GM18873 (cell line): ENCODE data around the gene HYCC1.
"Not testable (repeated sequence)": the region's sequence is repeated elsewhere in the genome, so short reads cannot be mapped to it uniquely, and the experiment has no call there.

Experiments used
- ATAC-seq: cut with Tn5 transposase; IDR thresholded peaks from one replicate; pipeline ENCODE4 v1.9.1; 2021; ENCODE audit warnings: mild to moderate bottlenecking, moderate library complexity, moderate number of reproducible peaks; ENCODE audit not compliant: unreplicated experiment, low FRiP score

Gene HYCC1

DNA sequence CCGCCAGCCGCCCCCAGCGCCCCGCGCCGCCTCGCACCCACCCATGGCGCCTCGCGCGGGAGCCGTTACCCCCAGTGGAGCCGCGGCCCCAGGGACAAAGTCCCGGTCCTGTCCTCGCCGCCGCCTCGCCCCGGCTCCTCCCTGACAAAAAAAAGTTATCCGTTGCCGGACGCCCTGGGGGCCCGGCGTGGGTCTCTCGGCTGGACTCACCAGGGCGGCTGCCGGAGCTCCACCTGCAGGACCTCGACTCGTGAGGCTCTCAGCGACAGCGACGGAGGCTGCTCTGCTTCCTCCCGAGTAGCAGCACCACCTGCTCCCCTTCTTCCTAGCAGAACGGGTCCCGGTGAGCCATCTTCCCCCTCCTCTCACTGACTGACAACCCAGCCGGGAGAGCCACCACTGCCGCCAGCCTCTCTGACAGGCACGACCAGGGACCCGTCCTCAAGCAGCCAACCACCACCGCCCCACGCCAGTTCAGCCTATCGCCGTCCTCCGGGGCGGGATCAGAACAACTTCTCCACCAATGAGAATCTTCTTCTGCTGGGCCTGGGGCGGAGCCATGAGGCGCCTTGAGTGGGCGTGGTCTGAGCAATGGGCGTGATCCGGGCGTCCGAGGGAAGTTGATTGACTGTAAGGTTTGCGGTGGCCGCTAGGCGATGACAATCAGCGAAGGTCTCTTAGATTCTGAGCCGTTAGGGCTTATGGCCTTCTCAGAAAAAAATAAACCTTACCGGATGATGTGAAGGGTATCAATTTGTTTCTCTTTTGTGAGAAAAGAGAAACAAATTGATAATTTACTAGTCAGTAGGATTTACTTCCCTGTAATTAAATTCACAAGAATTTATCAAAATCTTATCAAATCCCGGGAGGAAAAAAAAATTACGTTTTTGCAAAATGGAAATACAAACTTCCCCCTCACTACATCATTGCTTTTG, at the start of gene HYCC1:
HYCC1 (minus strand) TSS at position 416 of the 935 bp plus-strand sequence. CDS start 23,019 bp downstream, outside the sequence.
- ATAC-seq: peak; percentile 97

DNA sequence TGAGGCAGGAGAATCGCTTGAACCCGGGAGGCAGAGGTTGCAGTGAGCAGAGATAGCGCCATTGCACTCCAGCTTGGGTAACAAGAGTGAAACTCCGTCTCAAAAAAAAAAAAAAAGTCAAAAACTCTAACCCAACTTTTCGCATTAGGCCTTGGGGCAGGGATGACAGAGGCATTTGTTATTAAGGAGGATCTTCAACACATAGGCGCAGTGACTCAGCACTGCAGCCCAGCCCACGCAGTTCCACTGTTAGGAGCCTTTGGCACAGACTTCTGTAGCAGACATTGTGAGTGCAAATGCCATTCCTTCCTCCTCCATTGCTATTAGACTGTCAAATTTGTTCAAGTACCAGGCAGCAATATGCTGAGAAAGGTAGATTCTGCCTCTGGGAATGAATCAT, 48.5 kb upstream of the HYCC1 start:
- ATAC-seq: no peak

DNA sequence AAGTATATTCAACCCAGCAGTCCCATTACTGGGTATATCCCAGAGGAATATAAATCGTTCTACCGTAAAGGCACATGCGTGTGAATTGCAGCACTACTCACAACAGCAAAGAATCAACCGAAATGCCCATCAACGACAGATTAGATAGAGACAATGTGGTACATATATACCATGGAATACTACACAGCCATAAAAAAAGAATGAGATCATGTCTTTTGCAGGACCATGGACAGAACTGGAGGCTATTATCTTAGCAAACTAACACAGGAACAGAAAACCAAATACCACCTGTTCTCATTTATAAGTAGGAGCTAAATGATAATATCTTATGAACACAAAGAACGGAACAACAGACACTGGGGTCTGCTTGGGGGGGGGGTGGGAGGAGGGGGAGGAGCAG, 47.4 kb upstream of the HYCC1 start:
- no peak for ATAC-seq

DNA sequence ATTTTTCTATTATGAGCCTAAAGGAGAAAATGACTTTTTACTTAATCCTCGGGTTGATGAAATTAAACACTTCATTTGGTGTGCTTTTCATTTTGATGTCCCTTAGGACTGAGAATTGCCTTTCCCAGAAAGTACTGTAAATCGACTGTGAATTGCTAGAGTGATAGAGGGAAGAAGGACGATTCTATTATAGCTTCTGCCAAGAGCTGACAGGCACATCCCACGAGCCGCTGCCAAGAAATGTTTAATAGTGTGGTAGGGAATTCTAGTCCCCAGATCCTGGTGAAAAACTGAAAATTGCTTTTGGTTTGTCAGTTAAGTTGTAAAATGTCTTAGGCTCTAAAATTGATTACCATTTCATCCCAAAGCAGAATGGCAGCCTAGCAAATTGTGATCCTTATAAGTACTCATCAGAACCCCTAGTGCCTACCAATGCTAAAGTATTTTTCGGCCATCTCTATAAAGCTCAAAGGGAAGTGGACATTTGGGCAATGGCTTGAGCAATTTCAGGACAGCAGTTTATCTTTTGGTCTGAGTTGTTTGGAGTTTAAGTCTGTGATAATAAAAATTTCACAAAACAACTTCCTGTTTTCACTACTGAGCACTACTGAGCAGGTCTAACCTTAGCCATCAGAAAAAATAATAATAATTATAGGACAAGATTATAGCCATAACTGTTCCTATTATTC, 44.6 kb upstream of the HYCC1 start:
- ATAC-seq: no peak

DNA sequence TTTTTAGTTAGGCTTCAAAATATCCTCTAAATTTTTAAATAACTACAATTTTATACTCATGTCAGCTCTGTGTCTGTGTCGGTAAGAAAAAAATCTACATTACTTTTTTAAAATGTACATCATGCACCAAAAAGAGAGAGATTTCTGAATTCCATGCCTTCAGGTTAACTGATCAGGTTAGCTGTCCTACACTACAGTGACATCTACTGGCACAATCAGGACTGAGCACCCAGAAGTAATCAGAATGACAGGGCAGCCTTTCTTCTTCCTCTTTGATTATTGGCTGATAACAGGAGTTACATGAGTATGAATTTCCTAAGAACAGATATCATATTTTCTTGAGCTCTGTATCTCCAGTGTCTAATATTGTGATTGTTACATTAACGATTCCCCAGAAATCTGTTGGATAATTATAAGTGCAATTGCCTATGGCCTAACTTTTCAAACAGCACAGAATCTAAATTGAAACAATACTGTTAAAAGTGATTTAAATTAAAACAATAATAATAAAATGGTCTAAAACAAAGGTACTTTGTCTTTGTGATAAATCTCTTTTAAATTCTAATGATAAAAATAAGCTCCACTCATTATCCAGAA, 41.8 kb upstream of the HYCC1 start:
- no peak for ATAC-seq

DNA sequence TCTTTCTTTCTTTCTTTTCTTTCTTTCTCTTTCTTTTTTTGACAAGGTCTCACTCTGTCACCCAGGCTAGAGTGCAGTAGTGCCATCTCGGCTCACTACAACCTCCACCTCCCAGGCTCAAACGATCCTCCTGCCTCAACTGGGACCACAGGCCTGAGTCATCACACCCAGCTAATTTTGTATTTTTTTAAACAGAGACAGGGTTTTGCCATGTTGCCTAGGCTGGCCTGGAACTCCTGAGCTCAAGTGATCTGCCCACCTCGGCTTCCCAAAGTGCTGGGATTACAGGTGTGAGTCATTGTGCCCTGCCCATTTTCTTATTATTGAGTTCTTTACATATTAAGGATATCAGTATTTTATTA, 37.2 kb upstream of the HYCC1 start:
- ATAC-seq: not testable (repeated sequence)

DNA sequence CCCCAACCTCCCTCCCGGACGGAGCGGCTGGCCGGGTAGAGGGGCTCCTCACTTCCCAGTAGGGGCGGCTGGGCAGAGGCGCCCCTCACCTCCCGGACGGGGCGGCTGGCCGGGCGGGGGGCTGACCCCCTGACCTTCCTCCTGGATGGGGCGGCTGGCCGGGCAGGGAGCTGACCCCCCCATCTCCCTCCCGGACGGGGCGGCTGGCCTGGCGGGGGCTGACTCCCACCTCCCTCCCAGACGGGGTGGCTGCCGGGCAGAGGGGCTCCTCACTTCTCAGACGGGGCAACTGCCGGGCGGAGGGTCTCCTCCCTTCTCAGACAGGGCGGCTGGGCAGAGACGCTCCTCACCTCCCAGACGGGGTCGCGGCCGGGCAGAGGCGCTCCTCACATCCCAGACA, 32.4 kb upstream of the HYCC1 start:
- ATAC-seq: not testable (repeated sequence)

DNA sequence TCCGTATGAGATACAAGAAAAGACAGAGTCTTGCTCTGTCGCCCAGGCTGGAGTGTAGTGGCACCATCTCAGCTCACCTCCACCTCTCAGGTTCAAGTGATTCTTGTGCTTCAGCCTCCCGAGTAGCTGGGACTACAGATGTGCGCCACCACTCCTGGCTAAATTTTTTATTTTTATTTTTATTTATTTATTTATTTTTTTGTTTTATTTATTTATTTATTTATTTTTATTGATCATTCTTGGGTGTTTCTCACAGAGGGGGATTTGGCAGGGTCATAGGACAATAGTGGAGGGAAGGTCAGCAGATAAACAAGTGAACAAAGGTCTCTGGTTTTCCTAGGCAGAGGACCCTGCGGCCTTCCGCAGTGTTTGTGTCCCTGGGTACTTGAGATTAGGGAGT, 31.2 kb upstream of the HYCC1 start:
- ATAC-seq: not testable (repeated sequence)

DNA sequence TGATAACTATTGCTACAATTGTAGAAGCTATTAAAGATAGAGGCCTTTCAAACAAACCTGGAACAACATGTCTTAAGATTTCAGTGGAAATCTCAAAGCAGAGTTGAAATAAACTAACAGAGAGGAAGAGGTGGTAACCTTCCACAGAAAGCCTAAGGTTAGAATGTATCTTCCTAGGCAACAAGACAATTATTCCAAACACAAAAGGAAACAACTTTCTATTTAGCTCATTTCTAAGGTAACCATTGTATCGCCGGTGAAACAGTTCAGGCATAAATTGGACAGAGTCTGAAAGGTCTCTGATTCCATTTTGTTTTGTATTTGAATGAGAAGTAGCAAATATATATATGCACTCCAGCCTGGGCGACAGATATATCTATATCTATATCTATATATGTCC, 30.7 kb upstream of the HYCC1 start:
- no peak for ATAC-seq

DNA sequence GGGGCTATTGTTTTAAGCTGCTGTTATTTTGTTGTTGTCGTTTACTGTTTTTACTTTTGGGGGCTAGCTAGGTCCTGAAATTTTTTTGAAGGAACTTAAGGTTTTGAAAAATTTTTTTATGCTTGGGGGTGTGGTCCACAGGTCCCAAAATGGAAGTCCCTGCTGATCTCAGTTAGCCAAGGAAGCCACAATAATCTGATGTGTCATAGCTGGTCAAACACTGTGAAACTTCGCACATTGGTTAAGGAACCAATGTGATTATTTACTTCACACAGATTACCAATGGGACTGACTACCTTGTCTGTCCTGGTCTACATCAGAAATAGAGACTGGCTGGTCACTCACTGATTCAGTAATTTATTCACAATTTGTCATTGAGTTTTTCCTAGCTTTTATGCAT, 29.5 kb upstream of the HYCC1 start:
- no peak for ATAC-seq

DNA sequence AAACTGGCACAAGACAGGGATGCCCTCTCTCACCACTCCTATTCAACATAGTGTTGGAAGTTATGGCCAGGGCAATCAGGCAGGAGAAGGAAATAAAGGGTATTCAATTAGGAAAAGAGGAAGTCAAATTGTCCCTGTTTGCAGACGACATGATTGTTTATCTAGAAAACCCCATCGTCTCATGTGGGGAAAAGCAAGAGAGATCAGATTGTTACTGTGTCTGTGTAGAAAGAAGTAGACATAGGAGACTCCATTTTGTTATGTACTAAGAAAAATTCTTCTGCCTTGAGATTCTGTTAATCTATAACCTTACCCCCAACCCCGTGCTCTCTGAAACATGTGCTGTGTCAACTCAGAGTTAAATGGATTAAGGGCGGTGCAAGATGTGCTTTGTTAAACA, 25.7 kb upstream of the HYCC1 start:
- not testable (repeated sequence) for ATAC-seq

DNA sequence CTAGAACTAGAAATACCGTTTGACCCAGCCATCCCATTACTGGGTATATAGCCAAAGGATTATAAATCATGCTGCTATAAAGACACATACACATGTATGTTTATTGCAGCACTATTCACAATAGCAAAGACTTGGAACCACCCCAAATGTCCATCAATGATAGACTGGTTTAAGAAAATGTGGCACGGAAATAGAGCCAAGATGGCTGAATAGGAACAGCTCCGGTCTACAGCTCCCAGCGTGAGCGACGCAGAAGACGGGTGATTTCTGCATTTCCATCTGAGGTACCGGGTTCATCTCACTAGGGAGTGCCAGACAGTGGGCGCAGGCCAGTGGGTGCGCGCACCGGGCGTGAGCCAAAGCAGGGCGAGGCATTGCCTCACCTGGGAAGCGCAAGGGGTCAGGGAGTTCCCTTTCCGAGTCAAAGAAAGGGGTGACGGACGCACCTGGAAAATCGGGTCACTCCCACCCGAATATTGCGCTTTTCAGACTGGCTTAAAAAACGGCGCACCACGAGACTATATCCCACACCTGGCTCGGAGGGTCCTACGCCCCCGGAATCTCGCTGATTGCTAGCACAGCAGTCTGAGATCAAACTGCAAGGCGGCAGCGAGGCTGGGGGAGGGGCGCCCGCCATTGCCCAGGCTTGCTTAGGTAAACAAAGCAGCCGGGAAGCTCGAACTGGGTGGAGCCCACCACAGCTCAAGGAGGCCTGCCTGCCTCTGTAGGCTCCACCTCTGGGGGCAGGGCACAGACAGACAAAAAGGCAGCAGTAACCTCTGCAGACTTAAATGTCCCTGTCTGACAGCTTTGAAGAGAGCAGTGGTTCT, 21.8 kb upstream of the HYCC1 start:
- ATAC-seq: not testable (repeated sequence)

DNA sequence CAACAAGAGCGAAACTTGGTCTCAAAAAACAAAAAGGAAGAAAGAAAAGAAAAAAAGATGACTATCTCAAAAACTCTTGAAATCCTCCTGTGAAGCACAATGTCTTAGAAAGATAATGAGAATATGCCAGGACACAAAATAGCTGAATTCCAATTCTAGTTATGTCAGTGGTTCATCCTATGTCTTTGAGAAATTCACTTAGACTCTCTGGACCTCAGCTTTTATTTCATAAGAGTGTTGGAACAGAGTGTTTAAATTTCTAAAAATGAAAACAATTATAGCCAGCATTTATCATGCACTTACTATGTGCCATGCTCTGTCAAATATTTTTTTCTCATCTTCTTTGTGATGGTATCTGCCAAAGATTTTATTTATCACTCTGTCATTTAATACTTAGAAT, 13.3 kb upstream of the HYCC1 start:
- no peak for ATAC-seq

DNA sequence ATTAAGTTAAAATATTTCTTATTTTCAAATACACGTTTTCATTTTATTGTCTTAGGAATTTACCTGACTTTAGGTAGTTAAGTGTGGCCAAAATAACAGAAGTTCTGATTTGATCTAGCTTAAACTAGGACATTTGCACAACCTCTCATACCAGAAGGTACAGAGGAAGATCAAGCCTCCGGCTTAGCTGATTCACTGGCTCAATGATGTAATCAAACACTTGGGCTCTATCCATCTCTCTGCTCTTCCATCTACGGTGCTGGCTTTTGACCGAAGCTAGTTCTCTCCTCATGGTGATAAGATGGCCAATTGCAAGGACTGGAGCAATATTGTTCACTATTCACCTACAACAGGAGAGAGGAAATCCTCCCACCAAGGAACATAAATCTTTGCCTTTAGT, 12.2 kb upstream of the HYCC1 start:
- ATAC-seq: no peak

DNA sequence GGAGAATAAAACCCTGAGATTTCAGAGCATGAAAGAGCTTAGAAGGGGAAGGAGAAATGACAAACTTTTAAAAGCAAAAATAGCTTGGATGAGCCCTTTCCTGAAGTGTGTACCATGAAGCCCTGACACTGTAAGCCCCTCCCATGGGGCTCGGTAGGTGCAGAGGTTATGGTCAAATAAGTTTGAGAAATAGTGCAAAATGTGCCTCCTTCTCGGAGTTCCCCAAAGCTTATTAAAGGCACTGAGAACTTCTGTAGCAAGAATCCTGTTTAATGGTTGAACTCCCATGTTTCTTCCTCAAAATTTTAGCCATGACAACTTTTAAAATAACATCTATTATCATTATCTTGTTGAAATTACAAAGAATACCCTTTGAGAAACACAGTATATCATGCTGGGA, 10.5 kb upstream of the HYCC1 start:
- ATAC-seq: no peak

DNA sequence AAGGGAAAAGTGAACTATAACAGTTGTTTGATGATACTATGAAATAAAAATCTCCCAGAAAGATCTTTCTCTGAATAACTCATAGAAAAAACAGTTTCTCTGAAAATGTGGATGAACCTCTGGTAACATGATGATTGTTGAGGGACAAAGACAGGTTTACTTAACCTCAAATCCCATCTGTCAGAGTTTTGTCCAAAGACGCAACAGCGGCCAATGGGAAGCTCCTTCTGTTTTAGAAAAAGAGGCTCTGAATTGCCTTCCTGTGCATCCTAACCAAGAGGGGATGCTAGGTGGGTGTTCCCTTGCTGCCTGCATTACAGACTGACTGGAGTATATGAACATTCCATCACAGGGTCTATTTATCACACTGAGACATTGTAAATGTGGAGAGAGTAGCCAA, 8.9 kb upstream of the HYCC1 start:
- ATAC-seq: no peak

DNA sequence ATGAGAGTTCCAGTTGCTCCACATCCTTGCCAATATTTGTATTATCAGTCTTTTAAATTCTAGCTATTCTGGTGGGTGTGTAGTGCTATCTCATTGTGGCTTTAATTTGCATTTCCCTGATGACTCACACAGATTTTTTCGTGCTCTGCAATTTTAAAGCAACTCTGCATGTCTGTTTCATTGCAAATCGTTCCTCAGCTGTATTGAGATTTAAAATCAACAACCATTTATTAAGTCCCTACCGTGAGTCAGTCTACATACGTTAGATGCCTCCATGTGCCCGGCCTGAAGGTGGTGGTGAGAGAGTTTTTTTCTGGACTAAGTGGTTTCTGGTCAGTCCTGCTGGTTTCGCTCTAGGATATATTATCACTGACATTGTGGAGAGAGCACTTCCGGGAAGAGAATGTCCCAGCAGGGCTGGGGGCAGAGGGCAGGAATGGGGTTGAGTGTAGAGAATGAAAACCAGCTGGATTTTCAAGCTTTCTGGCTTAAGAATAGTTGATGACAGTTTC, 8.4 kb upstream of the HYCC1 start:
- ATAC-seq: no peak

DNA sequence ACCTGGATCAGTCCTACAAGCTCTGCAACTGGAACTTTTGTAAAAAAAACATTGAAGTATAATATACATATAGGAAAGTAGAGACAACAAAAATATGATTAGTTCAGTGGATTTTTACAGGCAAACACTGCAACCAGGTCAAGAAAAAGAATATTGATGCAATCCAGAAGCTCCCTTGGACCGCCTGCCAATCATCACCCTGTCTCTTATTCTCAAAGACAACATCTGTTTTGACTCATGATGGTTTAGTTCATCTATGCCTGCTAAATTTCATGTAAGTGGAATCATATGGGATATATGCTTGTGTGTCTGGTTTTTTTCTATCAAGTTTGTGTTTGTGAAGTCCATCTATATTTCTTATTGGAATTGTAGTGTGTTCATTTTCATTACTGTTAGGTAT, 7.7 kb upstream of the HYCC1 start:
- ATAC-seq: no peak

DNA sequence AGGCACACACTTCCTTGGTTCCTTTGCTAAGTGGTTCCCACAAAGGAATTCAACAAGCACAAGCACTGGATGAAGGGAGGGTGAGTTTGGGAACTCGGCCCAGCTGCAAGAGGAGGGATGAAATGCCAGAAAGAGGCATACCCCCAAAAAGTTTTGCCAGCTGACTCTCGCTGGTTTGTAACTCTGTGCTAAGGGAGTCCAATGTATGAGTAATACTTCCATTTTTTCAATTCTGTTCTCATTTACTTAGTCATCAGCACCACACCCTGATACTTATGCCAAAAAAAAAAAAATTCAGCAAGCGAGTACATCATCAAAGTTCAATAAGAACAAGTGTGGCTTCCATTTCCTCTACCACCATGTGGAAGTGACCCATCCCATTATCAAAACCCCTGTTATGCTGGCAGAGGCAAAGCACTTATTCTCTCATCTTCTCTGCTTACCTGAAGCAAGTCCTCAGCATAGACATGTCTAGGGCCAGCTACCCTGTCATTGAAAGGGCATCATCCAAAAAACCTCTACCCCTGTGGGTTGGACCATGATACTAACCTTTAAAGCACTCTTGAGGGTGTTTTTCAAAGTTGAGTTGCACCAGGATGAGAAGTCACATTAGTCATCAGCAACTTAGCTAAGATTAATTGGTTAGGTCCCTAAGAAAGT, 6.9 kb upstream of the HYCC1 start:
- ATAC-seq: no peak

DNA sequence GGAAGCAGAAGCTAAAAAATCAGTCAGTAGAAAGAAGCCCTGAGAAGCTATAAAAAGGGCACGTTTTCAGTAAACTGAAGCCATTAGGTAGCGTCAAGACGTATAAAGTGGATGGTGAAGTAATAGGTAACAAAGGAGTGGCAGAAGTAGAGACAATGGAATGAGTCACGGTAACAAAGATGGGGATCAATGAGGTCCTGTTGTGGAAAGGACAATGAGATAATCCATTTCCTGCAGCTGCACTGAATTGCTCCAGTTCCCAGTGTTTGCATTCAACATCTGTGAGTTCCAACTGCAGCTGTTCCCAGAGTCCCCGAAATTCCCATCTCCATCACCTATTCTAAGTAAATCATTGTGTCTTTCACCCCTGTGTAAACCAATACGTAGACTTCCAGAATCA, 4.8 kb upstream of the HYCC1 start:
- no peak for ATAC-seq
